NCI-H510A treated with DMSO at 0.1 percent for 48 hours (cell line): ENCODE results near the gene MEFV.
A peak's percentile ranks its signal among the peaks of the same experiment; 100 is the strongest.
"Not testable (repeated sequence)": the region's sequence is repeated elsewhere in the genome, so short reads cannot be mapped to it uniquely, and the experiment has no call there.

Experiments
- DNase-seq: peaks from one replicate; lab custom pipeline; 2025; lab: John Stamatoyannopoulos, UW

Gene MEFV

GRCh38 chr16:3256146-3256865 lies at the start of gene MEFV:
Gene MEFV (minus strand): TSS chr16:3256633. CDS start chr16:3256587, 46 bp downstream.
- DNase-seq, result no peak

- DNase-seq, result no peak
Observed at GRCh38 chr16:3306078-3306477, 49.6 kb upstream of the MEFV start.

GRCh38 chr16:3305109-3306068 lies 49.0 kb upstream of the MEFV start, which contains the start of the genes TIGD7 and ZNF75A:
Gene TIGD7 (minus strand): TSS chr16:3305430. CDS start chr16:3300614, 4,816 bp downstream.
Gene ZNF75A (plus strand): TSS chr16:3305497. CDS start chr16:3308429, 2,932 bp downstream.
- peak; percentile 73 for DNase-seq

DNA sequence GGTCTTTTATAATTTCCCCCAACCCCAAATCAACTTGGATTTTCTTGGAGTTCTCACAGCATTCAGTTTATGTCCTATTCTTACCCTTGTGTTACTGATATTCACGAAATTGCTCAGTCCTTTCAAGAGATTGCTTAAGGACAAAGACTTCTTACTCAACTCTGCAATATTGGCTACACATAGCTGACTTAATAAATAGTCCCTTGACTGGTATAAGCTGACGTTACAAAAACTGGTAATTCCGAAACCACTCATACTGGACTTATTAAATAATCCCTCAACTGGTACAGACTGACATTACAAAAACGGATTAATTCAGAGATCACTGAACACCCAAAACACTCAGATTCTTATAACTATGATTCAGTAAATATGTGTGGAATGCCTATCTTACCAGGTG lies 47.9 kb upstream of the MEFV start:
- DNase-seq, result no peak

DNA sequence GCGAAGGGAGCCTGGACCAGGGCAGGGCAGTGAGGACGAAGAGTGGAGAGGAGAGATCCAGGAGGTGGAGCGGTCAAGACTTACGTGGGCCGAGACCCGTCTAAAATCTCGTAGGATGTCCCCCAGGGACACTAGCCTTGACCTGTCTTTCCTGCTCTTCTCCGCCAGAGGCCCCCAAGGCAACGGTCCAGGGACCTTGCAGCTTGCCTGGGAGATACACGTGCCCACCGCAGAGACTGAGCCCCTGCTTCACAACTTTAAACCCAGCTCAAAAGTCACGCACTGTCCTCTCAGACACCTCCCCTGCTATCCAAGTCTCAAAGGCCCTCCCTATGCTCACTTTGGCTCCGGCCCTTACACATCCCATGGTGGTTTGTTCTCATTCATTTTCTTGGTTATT lies 39.4 kb upstream of the MEFV start:
- no peak for DNase-seq

DNA sequence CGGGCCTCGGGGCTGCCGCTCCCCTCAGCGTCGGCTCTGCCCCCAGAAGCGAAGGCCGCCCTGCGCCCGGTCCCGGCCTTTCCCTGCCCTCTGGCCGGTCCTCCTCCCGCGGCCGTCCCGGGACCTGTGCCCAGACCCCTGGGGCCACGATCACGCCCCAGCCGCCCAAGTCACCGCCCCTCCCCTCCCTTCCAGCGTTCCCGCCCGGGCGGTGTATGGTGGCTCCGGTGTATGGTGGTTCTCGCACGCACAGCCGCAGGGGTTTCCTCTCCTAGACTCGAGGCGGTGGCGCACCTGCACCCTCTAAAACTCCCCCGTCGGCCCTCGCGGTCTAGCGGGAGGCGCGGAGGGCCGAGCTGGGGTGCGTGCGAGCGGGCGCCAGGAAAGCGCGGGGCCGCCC lies 38.8 kb upstream of the MEFV start:
- DNase-seq, result no peak

DNA sequence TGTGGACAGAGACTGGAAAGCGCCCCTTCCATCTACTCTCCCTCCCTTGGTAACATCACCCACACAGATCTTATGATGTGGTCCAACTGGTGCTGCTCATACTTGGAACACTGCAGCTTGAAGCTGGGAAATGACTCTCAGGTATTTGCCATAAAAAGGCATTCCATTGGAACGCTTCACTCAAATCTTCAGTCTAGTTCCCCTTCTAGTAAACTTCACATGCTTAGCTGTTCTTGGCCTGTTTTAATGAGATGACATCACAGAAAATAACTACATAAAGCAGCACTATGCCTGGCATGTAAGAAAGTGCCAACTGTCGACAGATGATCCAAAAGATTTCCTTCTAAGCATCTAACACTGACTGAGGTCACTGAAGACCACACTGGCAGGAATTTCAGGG lies 36.2 kb upstream of the MEFV start:
- no peak for DNase-seq

DNA sequence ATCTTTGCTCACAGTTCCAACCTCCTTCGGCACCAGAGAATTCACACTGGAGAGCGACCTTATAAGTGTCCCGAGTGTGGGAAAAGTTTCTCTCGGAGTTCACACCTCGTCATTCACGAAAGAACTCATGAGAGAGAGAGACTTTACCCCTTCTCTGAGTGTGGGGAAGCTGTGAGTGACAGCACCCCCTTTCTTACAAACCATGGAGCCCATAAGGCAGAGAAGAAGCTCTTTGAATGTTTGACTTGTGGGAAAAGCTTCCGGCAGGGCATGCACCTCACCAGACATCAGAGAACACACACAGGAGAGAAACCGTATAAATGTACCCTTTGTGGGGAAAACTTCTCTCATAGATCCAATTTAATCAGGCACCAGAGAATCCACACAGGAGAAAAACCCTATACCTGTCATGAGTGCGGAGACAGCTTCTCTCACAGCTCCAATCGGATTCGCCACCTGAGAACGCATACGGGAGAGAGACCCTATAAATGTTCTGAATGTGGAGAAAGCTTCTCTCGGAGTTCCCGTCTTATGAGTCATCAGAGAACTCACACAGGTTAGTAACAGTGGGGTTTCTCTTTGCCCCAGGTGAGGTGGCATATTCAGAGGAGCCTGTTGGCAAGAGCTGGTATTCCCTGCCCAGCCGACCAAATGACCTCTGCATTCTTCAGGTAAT lies 33.7 kb upstream of the MEFV start:
- no peak for DNase-seq

DNA sequence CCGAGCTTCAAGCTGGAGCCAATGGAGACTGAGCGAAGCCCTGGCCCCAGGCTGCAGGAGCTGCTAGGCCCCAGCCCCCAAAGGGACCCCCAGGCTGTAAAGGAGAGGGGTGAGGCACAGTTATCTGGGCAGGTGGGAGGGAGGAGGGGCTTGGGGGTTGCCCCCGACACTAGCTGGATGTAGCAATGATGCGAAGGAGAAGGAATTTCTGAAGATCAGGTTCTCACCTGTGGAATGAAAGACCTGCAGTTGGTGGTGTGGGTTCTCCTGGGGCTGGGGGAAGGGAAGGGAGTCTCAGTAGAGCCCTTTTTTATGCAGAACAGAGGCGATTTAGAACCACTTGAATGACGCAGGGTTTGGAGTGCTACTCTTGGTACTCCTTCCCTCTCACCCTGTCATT lies 28.7 kb upstream of the MEFV start:
- DNase-seq, result no peak

- no peak for DNase-seq
Observed at GRCh38 chr16:3283543-3284447, 27.4 kb upstream of the MEFV start.

- peak; percentile 92 for DNase-seq
Observed at GRCh38 chr16:3282730-3283542, 26.5 kb upstream of the MEFV start, which contains the start of gene ZNF263. Gene ZNF263 (plus strand): TSS chr16:3283491. CDS start chr16:3283819, 328 bp downstream.

GRCh38 chr16:3282103-3282729 lies 25.8 kb upstream of the MEFV start:
- peak; percentile 69 for DNase-seq

DNA sequence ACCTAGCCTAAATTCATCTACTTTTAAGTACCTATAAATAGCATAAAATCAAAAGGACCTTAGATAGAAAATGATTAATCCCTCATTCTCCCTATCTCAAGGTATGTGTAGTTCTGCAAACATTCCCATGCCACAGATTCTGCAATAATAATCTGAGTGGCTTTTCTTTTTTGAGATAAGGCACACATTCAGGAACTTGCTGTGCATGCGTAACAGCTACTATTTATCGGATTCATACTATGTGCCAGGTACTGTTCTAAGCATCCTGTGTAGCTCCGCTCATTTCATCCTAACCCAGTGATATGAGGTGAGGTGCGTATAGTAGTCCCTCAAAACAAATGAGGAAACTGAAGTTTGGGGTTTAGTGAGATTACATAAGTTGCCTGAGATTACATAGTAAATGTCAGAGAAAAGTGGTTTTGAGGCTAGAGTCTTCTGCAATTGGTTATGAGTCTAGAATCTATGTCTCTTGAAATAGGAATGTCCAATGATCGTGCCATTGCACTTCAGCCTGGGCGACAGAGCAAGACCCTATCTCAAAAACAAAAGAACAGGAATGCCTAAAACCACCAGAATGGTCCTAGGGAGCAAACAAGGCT lies 24.9 kb upstream of the MEFV start:
- DNase-seq, result no peak

DNA sequence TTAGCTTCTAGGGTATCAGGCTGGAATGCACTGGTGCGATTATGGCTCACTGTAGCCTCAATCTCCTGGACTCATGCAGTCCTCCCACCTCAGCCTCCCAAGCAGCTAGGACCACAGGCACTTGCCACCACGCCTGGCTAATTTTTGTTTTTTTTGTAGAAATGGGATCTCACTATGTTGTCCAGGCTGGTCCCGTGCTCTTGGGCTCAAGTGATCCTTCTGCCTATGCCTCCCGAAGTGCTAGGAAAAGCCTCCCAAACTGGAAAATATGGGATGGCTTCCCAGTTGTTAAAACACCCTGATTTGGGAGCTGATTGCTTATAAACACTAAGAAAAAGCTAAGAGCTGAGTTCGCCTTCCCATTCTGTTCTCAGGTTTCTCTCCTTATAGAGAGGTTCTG lies 20.2 kb upstream of the MEFV start:
- no peak for DNase-seq

DNA sequence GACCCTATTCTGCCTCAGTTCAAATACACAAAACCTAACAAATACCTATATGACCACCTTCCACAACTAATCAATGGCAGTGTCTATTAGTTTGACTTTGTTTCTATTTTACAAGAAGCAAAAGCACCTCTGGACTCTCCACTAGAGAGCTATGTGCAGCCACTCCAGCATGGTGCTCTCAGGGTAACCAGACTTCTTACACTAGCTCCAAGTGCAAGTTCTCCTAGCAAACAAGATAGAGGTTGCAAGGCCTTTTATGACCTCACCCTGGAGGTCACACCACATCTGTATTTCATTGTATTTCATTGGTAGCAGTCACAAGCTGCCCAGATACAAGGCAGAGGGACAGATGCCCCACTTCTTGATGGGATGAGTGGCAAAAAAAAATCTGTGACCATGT lies 18.5 kb upstream of the MEFV start:
- no peak for DNase-seq

DNA sequence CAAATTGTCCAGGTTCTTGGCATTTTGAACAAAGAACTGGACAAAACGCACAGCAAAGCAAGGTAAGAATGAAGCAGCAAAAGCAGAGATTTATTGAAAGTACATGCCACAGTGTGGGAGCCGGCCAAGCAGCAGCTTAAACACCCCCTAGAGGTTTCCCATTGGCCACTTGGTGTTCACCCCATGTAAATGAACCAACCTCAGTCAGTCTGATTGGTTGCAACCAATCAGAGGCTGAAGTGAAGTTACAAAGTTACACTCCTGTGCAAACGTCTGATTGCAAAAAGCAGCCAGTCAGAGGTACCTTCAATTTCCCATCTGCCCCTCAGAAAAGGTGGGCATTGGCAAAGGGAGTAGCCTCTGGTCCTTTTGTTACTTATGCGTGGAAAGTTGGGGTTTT lies 18.1 kb upstream of the MEFV start:
- DNase-seq, result no peak

DNA sequence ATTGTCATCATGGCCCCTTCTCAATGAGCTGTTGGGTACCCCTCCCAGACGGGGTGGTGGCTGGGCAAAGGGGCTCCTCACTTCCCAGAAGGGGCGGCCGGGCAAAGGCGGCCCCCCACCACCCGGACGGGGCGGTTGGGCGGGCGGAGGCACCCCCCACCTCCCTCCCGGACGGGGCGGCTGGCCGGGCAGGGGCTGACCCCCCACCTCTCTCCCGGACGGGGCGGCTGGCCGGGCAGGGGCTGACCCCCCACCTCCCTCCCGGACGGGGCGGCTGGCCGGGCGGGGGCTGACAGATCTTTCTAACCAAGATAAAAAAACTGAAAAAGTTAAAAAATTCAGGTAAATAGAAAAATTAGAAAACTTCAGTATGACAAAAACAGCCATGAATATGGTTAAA lies 14.8 kb upstream of the MEFV start:
- not testable (repeated sequence) for DNase-seq

- not testable (repeated sequence) for DNase-seq
Observed at GRCh38 chr16:3270718-3271117, 14.3 kb upstream of the MEFV start.

DNA sequence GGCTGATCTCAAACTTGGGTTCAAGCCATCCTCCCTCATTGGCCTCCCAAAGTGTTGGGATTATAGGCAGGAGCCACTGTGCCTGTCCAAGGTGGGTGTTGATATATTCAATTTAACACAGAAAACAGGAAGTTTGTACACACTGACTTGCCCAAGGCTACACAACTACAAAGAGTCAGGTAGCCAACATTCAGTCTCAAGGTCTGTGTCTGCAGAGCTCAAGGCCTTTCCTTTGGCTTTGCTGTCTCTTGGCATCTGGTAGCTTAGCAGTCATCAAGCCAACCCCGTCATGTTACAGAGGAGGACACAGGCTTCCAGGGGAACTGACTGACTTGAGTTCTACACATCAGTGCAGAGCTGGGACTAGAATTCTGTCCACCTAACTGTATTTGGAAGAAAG lies 11.9 kb upstream of the MEFV start:
- no peak for DNase-seq
